ENCODE measurements around the gene KAZN.

Gene KAZN

DNA sequence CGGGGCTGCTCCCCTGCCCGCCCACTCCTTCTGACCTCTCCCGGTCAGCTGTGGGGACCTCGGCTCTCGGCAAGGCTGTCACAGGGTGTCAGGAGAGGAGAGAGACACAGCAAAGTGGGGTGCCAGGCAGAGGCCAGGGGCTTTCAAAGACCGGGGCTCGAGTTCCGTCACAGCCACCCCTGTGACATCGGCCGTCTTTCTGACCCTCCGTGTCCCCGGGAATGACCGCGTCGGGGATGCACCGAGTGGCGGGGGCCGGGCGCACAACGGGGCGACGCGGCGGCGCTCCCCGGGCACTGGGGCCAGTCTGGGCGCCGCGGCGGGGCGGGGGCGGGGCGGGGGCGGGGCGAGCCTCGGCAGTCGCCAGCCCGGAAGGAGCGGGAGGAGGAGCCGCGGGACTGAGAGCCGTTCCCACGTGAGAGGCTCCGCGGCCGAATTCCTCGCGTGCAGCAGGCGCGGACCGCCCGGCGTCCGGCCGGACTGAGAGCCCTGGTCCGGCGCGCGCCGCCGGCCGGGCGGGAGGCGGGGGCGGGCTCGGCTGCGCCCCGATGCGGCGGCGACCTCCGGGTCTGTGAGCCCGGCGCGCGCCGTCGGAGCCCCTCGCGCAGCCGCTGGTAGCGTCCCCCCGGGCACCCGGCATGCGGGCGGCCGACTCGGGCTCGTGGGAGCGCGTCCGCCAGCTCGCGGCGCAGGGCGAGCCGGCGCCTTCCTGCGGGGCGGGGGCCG, 325.4 kb downstream of the KAZN start:
- no peak for DNase-seq

- DNase-seq: no peak
These were observed 326.2 kb downstream of the KAZN start for GRCh38 chr1:14924455-14925331.

- DNase-seq: no peak
These were observed 327.1 kb downstream of the KAZN start for GRCh38 chr1:14925336-14926136.

GRCh38 chr1:14926229-14926628, 327.7 kb downstream of the KAZN start:
- DNase-seq: no peak

DNA sequence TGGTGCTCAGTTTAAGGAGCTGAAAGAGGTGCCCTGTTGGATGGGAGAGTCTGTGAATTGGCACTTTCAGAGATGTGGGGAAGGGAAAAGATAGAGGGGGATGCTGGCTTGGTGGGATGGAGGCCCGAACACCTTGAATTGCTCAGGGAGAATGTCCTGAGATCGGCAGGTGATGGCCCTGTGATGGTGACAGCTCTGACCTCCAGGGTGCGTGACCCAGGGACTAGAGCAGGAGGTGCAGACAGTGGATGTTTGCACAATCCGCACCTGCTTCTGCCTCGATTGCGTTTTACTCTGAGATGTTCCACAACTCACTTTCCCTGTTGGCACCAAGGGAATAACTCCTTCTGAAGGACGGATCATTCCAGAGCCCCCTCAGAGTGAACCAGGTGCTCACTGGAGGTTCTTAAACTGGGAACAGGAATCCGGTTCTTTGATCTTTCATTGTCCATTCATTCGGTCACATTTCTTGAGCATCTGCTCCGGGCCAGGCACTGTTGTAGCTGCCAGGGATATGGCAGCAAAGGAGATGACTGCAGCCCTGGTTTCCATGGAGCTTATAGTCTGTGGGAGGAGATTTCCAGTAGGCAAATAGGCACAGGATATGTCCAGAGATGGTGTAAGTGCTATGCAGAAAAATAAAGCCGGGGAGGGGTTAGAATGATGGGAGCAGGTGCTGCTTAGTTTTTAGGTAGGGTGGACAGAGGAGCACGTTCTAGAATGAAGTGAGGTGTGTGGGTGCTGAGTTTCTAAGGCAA, 328.5 kb downstream of the KAZN start:
- DNase-seq: no peak

- DNase-seq: no peak
These were observed 329.9 kb downstream of the KAZN start for GRCh38 chr1:14928412-14928811.

- no peak for DNase-seq
These were observed 330.5 kb downstream of the KAZN start for GRCh38 chr1:14928886-14929546.

DNA sequence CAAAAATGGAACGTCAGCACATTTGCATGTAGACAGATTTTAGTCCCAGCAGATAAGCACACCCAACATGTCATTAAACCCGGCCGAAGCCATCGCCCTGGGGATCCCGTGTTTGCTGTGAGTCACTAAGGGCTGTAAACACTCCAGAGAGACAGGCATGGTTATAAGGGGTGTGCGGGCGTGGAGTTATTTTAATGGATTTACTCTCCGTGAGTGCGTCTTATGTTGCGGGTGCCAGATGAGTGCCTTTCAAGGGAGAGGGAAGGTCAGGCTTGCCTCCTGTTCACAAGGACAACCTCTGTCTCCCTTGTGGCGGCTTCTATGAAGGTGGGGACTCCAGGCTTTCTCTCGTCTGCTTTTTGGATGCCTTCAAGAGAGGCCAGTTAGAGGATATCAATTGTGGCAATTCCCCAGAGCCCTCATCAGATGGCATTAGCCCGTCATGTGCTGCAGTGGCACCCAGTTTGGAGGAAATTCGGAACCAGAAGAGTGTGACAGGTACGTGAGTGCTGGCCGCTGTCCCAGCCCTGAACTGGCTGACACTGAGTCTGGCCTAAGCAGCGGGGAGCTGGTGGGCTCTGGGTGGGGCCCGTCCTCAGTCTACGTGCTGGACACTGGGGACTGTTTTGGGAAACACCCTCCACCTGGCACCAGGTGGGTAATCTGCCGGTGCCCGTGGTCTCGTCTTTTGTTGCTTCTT, 331.2 kb downstream of the KAZN start:
- no peak for DNase-seq

DNA sequence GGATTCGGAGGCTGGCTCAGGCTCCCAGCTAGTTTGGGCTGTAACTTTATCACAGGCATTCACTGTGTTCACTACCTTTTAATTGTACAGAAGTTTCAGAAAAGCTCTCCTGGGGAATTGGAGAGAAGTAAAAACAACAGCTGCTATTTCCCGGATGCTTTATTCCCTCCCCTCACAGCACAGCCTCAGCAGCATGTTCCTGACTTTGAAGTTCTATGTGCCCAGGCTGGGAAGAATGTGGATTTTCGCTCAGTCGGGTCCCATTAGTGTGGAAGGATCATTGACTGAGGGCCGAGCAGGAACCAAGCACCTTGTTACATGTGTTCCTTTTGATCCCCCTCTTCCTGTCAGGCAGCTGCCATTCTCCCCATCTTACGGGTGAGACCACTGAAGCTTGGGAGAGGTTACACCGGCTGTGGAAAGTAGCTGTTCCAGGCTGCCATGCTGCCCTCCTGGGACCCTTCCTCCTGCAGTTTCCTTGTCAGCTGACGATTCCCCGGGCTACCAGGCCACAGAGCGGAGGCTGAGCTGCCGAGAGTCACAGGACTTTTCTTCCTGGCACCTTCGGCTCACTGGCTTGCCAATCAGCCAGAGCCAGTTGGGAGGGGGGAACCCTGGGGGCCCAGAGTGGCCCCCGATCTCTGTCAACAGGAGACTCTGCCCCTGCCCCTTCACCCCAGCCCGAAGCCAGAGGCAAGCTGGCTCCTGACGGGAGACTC, 331.9 kb downstream of the KAZN start:
- DNase-seq: no peak

- no peak for DNase-seq
These were observed 333.7 kb downstream of the KAZN start for GRCh38 chr1:14932034-14932638.

DNA sequence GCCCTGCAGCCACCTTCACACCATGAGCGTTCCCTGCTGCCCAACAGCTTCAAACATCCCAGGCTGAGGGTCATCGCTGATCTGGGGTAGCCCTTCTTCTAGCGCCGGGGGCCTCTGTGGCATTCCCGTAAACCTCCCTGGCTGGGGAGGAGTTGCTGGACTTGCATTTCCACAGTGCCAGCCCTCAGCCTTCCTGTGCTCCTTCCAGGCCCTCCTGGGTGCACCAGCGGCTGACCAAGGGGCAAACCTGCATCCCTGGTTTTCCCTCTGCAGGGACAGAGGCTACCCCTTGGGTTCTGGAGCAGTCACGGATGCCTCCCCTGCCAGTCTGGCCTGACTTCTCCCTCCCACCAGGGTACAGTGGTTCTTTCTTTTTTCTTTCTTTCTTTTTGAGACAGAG, 336.4 kb downstream of the KAZN start:
- no peak for DNase-seq

GRCh38 chr1:14936815-14937214, 338.3 kb downstream of the KAZN start:
- DNase-seq: no peak

GRCh38 chr1:14937288-14937949, 338.9 kb downstream of the KAZN start:
- DNase-seq: no peak

GRCh38 chr1:14939527-14940284, 341.2 kb downstream of the KAZN start:
- no peak for DNase-seq

- no peak for DNase-seq
These were observed 341.9 kb downstream of the KAZN start for GRCh38 chr1:14940285-14940870.

DNA sequence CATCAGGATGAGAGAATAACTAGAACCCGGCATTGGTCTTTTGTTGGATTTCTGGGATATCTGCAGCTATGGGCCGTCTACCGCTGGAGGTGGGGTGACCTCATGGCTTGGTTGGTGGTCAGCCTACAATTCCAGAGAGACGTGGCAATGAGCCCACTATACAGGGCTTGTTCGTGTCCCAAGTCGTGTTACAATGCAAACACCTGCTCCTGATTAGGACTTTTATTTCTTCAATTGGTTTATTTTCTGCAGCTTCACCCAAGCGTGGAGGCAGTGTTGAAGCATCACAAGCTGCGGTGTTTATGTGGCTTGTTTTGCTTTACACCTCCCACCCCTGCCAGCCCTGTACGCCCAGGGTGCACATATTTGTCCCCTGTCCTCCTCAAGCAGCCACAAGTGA, 343.4 kb downstream of the KAZN start:
- DNase-seq: no peak

DNA sequence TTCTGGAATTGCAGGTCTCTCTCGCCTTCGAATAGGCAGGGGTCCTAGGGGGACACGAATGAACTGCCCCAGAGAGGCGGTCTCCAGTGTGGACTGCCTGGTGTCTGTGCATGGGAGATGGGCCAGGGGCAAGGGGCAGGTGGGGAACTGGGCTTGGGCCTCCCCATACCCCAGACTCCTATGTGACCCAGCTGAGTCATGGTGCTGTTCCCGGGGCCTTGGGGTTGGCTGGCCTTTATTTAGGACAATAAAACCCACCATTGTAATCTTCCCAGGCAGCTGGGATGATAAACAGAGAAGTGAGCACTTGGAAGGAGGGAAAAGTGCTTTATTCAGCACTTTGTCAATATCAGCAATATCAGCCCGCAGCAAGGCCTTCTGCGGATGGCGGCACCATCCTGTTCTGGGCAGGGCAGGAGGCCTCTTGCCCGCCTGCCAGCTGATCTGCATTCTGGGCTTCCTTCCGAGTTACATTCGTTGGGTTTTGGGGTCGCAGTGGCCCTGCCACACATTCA, 346.0 kb downstream of the KAZN start:
- no peak for DNase-seq

Measured in KG1 (cell line).